HCEC 1CT (cell line): ENCODE measurements around the gene STARD10.
"Not testable (repeated sequence)": the region's sequence is repeated elsewhere in the genome, so short reads cannot be mapped to it uniquely, and the experiment has no call there.

Experiments used
- DNase-seq: peaks from one replicate; pipeline ENCODE4 v3.0.0-alpha.2; 2017

STARD10 gene

DNA sequence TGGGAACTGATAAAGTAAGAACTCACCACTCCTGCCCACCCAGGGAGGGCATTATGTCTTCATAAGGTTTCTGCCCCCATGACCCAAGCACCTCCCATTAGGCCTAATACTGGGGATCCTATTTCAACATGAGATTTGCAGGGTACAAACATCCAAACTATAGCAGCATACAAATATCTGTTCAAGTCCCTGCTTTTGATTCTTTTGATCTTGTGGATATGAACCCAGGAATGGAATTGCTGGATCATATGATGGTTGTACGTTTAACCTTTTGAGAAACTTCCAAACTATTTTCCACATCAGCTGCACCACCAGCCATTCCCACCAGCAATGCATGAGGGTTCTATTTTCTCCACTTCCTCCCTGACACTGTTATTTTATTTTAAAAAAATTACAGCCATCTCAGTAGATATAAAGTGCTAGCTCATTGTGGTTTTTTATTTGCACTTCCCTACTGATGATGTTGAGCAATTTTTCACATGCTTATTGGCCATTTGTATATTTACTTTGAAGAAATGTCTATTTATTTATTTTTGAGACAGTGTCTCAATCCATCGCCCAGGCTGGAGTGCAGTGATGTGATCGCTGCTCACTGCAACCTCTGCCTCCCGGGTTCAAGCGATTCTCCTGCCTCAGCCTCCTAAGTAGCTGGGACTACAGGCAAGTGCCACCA lies 13.3 kb upstream of the STARD10 start:
- DNase-seq = peak; percentile 29

DNA sequence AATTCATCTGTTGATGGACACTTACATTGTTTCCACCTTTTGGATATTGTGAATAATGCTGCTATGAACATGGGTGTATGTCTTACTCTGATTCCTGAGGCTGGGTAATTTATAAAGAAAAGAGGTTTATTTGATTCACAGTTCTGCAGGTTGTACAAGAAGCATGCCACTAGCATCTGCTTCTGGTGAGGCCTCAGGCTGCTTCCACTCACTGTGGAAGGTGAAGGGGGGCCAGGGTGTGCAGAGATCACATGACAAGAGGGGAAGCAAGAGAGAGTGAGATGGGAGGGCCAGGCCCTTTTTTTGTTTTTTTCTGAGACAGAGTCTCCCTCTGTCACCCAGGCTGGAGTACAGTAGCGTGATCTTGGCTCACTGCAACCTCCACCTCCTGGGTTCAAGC lies 12.5 kb upstream of the STARD10 start:
- not testable (repeated sequence) for DNase-seq

DNA sequence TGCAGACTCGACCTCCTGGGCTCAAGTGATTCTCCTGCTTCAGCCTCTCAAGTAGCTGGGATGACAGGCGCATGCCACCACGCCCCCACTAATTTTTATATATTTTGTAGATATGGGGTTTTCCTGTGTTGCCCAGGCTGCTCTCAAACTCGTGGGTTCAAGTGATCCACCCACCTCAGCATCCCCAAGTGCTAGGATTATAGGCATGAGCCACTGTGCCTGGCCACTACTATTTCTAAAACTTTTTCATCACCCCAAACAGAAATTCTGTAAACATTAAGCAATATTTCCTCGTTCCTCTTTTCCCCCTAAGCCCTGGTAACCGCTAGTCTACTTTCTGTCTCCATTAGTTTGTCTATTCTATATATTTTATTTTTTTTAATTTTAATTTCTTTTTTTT lies 11.4 kb upstream of the STARD10 start:
- DNase-seq = no peak

DNA sequence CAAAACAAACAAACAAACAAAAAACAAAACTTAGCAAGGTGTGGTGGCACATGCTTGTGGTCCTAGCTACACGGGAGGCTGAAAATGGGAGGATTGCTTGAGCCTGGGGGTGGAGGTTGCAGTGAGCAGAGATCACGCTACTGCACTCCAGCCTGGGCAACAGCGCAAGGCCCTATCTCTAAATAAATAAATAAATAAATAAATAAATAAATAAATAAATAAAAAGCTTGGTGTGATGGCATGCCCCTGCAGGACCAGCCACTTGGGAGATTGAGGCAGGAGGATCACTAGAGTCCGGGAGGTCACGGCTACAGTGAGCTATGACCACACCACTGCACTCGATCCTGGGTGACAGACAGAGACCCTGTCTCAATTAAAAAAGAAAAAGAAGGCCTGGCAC lies 9.0 kb upstream of the STARD10 start:
- no peak for DNase-seq

DNA sequence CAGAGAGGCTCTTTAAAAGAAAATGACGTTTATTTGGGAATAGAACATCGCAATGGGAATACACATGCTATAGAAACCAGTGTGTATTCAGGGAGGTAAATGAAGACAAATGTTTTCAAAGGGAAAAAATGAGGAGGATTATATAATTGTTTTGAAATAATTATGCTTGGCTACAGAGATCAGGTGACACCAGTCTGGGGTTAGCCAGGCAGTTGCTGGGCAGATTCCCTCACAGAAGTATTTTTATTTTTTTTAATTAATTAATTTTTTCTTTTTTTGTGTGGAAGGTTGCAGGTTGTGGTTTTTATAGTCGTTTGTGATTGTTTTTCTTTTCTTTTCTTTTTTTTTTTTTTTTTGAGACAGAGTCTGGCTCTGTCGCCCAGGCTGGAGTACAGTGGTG lies 5.6 kb upstream of the STARD10 start:
- DNase-seq = no peak

DNA sequence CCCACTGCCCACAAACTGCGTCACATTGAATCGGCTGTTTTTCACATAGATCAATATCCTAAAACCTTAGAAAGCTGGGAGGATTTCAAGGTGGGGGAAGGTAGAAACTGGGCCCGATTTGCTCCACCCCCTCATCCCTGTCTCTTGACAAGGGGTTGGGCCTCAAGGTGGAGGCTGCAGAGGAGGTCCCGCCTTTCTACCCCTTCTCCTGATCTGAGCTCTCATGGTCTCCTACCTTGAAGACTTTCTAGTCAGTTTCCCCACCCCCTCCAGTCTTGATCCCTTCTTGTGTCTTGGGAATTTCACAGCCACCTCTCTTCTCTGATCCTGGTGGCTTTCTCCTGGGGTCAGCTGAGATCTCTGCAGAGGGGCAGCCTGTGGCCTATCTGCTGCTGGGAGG lies 4.5 kb upstream of the STARD10 start:
- DNase-seq = no peak

DNA sequence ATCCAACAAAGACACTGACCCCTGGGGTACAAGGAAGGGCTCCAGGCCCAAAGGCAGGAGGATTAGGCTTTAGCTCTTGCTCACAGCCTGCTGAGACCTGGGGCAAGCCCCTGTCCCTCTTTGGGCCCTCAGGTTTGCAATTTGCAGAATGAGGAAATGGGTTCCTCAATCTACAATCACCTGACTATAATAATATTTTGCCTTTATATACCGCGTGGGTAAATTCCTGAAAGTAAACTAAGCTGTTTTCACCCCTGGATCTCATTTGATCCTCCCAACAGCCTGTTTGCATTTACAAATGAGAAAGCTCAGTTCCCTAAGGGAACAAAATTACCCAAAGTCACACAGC lies 797 bp downstream of the STARD10 start:
- no peak for DNase-seq

DNA sequence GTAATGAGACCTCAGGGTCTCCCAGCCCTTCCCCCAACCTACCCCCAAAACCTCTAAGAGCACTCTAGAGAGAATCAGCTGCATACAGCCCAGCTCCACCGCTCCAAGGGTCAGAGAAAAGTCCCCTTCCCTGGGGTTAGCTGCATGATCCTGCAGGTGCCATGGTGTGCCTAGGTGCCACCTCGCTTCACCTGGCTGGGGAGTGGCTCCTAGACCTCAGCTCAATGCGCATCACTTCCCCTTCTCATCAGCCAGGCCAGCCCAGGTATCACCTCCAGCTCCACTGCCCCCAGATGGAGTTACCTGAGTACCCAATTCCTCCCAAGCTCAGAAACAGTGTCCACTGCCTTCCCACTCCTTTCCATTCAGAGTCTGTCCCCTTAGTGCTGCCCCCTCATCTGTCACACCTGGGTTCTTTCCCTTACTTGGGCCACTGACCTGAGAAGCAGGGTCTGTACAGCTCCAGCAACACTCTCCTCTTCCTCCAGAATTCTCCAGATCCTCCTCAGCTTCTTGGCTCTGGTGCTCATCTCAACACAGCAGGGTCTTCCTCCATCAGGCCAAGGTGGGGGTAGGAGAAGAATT lies 1.3 kb downstream of the STARD10 start:
- DNase-seq = no peak

DNA sequence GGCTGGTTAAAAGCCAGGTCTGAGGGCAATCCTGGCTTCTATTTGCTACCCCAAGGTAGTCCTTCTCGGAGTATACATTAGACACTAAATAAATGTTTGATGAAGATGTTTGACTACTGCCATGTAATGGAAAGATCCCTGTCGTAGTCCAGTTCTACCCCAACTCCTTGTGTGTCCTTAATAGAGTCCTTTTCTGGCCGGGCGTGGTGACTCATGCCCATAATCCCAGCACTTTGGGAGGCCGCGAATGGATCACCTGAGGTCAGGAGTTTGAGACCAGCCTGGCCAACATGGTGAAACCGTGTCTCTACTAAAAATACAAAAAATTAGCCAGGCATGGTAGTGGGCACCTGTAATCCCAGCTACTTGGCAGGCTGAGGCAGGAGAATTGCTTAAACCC lies 2.6 kb downstream of the STARD10 start:
- not testable (repeated sequence) for DNase-seq

DNA sequence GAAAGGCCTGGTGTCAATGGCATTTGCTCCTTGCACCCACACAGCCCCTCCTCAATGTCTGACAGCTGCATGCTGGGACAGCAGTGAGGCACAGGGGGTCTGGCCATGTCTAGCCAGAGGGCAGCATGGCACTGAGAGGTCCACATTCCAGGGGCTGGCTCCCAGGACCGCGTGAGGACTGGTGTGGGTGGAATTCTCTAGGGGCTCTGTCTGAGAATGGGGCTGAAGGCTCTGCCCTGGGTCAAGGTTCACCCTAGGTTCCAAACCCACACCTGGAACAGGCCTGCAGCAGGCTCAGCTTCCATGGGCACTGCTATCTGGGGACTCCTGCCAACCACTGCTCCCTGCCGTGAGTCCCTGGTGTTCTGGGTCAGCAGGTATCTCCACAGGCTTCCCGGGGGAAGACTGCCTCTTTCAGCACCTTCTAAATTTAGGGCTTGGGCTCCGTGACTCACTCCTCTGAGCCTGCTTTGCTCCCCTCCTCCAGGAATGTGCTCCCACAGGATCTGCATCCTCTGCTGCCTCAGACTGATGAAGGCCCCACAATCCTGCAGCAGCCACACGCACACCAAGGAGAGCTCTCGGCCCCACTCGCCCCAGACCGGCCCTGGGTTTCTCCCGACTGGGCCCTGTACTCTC lies 4.2 kb downstream of the STARD10 start:
- DNase-seq = peak; percentile 50

DNA sequence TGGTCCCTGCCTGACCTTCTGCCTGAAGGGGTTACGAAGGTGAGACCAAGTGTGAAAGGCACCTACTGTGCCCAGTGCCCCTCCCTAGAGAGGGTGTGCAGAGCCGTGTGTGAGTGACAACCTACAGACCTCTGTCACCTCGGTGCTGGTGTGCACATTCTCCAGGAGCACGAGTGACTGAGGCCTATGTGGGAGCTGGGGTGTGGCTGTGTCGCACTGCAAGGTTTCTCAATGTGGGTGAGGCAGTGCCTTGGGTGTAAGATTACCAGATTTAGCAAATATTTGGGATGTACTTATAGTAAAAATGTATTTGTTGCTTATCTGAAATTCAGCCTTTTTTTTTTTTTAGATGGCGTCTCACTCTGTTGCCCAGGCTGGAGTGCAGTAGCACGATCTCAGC lies 5.6 kb downstream of the STARD10 start:
- no peak for DNase-seq

DNA sequence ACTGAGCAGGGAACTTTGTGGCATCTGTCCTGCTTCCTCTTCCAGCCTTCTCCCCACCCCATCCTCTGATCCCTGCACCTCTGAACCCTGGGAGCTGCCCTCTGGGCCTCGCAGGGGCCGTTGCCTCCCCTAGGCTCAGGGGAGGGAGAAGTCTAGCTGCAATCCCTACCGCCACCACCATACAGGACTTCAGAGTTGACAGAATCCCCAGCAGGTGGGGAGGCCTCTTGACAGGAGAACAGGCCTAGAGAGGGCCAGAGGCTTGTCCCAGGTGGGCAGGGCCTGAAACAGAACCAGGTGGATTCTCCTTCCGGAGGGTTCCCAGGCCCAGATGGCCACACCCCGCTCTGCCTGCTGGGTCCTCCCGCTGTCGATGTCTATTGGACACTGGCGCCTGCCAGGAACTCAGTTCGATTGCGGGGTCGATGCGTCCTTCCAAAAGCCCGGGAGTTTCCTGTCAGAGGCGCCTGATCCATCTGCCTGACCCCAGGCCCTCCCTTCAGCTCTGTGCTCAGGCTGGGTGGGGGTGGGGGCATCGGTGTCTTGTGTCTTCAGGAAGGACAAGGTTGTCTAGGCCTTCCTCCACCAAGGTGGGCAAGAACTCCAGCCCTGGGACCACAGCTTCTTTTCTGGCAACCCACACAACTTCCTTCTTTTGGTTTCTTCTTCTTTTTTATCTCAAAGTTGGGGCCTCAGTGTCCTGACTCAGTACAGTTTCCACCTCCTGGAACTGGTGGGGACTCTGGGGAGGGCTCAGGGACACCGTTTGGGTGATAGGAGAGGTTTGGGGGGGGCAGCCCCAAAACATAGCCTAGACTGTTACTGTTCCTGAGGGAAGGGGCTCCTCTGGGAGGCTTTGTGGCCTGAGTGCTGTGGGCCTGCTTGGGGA lies 6.4 kb downstream of the STARD10 start:
- DNase-seq = no peak

DNA sequence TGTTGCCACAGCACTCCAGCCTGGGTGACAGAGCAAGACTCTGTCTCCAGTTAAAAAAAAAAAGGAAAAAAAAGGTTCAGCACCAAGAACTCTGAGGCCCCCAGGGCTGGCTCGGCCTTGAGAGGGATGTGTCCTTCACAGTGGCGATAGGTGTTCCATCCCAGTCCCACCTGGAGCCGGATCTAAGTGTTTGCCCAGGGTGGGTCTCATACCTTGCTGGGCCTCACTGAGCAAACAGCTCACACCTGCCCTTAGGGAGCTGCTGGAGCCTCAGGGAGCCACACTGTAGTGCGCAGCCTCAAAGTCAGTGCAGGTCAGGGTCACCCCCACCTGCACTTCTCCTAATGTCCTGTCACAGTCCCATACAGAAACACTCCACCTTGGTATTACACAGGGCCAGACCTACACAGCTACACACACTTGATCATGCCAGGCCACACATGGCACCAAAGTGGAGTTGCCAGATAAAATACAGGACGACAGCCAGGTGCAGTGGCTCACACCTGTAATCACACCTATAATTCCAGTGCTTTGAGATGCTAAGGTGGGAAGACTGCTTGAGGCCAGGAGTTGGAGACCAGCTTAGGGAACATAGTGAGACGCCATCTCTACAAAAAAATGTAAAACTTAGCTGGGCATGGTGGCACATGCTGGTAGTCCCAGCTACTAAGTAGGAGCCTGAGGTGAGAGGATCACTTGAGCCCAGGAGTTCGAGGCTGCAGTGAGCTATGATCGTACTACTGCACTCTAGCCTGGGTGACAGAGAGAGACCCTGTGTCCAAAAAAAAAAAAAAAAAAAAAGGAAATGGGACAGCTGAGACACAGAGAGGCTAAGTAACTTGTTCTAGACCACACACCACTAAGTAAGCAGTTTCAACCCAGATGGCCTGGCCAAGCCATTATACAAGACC lies 7.3 kb downstream of the STARD10 start:
- no peak for DNase-seq

DNA sequence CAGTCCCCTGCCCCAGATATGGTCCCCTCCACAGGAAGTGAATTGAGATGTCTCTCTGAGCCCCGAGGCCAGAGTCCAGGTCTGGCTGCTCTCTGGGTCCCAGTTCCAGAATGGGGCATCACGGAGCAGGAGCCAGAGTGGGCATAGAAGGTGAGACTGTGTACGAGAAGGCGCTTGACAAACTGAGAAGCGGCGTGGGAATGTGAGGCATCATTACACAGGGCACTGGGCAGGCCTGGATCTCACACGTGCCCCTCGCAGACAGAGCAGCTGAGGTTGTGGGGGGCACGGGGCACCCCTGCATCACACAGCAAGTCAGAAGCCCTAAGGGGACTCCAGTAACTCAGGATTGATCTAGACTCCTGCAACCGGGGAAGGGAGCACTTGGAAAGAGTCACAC lies 9.2 kb downstream of the STARD10 start:
- no peak for DNase-seq

DNA sequence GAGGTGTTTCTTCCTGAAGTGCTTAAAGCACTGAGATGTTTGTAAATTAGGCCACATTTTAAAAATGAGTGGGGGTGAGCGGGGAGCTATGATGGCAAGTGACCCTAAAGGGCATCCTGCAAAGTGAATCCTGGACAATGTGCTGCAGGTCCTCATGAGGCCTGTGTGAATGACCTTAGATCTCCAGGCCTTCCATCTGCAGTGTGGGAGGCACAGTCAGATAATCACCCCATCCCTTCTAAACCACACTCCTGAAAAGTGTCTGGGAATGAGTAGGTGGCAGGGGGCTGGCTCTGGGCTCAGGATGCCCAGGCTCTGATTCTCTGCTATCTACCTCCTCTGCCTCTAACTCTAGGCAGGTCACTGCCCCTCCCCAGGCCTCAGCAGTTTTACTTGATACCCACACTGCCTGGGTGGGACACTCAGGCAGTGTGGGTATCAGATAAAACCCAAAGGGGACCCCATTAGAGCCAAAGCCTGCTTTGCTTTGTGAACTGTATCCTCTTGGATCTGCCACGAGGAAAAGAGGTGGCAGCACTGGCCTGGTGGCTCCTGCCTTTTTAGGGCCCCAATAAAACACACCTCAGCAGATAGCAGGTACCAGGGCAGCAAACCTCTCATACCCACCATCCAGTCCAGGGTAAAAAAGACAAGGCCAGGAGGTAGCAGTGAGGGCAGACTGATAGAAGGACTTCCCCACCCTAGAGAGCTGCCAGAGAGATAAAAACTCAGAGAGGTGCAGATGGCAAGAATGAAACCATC lies 10.5 kb downstream of the STARD10 start:
- no peak for DNase-seq

DNA sequence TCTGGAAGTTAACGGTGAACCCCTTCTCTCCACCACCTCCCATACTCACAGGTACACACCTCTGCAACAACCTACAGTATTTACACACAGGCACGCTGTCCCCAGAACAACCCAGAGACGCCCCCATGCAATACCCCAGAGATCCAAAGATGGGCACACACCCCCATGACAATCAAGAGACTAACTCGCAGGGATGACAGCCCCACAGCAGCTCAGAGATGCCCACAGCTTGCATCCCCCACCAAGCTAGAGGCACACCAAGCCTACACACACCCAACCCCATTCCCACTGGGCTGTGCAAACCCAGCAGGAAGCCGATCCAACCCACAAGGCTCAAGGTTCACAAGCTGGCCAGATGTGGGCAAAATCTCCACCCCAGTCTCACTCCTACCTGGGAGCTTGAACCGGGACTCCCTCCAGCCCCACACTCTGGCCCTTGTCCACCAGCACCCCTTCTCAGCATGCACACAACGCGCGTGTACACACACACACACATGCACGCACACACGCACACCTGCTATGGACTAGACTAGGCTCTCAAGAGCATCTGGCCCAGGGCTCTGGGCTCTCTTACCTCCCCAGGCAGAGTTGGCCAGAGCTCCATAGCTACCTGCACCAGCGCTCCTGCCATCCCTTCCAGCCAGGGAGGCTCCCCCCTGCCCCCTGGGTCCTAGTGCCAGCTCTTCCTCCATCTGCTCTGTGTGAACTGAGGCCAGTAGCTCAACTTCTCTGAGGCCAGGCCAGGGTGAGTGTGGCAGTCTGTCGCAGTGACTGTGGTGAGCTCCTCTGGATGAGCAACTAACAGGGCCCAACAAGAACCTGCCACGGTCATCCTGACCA lies 11.5 kb downstream of the STARD10 start:
- no peak for DNase-seq

DNA sequence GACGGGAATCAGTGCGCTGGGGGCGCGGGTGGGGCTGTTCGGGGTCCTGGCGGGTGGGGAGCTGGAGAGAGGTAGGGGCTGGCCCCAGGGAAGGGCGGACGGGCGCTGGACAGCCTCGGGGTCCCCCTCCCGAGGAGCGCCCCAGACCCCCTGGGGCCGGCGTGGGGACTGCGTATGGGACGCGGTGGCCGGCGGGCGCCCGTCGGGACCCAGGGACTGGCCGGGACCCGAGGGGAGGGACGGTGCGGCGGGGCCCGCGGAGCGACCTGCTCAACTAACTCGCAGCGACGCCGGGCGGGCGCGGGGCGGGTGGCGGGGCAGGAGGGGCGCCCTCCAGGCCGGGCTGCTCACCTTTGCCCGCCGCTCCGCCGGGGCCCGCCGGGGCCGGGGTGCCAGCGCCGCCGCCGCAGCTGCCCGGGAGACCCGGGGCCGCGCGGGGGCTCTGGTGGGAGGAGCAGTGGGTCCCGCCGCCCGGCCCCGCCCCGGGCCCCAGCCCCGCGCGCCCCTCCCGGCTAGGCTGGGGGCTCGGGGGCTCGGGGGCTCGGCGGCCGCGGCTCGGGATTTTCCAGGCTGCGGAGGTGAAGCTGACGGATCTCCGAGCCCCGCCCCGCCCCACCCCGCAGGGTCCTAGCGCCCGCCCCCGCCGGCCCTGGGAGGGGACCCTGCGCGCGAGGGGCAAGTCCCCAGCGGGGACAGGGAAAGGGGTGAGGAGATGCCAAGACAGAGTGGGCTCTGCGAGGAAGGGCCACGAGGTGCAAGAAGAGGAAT lies 12.3 kb downstream of the STARD10 start:
- no peak for DNase-seq

DNA sequence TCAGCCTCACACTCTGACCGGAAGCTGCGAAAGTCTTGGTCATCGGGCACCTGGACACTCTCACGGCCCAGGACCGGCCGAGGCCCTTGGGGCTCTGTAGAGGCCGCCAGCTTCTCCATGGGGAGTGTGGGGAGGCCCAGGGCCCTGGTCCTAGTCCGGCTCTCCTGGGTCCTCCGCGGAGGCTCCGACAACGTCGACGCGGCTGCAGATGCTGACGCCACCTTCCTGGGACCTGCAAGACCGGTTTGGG lies 12.9 kb downstream of the STARD10 start:
- no peak for DNase-seq

DNA sequence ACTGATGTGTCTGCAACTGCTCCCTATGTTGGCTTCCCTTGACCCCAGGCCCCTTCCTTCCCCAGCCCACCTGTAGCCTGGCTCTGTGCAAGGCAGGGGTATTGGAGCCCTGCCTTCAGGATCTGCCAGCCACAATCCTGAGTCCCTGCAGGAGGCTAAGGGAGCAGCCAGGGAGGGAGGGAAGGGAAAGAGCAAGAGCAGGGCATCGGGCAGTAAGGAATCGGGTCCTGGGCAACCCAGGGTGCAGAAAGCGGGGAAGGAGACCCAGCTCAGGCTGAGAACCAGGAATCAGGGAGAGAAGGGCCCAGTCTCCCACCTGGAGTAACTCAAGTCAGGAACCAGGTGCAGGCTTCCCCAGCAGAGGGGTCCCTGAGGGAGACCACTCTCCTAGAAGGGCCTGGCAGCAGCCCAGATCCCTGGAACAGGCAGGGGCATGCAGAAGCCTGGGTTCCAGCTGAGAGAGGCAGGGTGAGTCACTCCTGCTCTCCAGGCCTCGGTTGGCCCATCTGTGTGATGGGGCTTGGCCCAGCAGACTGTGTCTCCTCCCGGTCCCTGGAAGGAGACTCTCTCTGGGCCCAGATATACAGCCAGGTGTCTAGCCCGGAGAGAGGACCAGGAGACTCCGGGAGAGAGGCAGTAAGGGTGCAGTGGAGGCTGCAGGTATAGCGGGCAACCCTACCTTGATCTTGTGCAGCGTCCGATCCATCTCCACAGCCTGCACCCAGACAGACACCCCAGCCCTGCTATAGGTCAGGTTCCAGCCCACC lies 13.4 kb downstream of the STARD10 start:
- no peak for DNase-seq
